ENCODE measurements around the gene ROMO1. TPM values are rescaled to one million over a fixed set of nuclear protein-coding genes. Genes with fewer than 3 reads are reported as not detected.

Gene ROMO1
- total RNA-seq, 1 experiment from 2014 or later, result 207 TPM

DNA sequence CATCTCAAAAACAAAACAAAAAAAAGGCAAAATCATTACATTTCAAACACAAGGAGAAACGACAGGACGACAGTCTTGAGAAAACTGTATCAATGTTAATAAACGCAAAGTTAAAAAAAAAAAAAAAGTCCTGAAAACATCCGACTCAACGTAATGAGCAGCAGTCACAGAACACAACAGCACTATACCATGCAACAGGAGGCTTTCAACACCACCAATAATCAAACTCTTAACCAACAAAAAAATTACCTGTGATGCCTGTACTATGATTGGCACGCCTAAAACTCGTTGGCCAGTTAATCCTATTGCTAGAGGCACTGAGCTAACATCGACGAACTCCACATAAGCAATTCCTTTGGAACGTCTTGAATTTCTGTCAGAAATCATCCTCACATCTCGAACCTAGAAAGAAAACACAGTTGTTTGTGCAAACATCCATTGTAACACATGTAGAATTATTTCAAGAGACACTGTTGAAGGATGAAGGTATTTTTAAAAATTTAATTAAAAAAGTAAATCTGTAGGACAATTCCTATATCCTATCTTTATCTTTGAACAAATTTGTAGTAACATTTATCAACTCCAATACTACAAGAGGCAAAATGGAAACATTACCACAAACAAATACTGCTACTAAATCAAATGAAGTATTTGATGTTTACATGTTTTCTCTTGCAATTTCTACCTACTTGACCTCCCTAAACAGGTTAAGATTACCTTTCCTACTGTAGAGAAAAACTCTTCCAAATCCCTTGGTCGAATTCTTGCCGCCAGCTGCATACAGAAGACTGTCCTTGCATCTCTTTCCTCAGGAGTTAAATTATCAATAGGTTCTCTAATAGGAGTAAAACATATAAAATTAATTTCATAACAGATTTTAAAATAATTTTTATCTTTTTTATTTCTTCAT lies 25.4 kb downstream of the ROMO1 start:
- Histone ChIP-seq H3K4me1 (ENCODE audit: insufficient read depth, low read length) (no peaks in the 10 kb centered on the region), H3K4ac (ENCODE audit: low read depth, low read length) (no peak overlapping the region), H4K20me1 (ENCODE audit: control insufficient read depth, insufficient read depth, insufficient read length) (no peaks in the 10 kb centered on the region), H3K27ac (ENCODE audit: insufficient read length, low read depth, low read length) (no peak overlapping the region), H2AK5ac (ENCODE audit: insufficient read length, low read length) (no peak overlapping the region), H3K56ac (ENCODE audit: insufficient read length, low read depth, low read length) (no peak overlapping the region), H3K18ac (ENCODE audit: insufficient read length, low read depth, low read length) (no peak overlapping the region), H2BK20ac (ENCODE audit: low read depth, low read length, poor library complexity, severe bottlenecking) (no peak overlapping the region), H2BK120ac (ENCODE audit: low read depth, low read length, poor library complexity, severe bottlenecking) (no peak overlapping the region), H2AFZ (ENCODE audit: low read length) (no peak overlapping the region), H3K9me3 (ENCODE audit: control insufficient read depth, low read depth, low read length) (no peaks in the 10 kb centered on the region), H3K23ac (ENCODE audit: insufficient read length, low read depth, low read length) (no peak overlapping the region), H3K4me2 (ENCODE audit: insufficient read depth, insufficient read length, low read length) (no peak overlapping the region), H3K79me1 (ENCODE audit: insufficient read depth, low read depth, low read length, poor library complexity, severe bottlenecking) (peaks cover 4% of the 10 kb centered on the region), H2BK12ac (ENCODE audit: insufficient read length, low read depth, low read length) (no peak overlapping the region), H3K27me3 (ENCODE audit: insufficient read depth, low read length) (no peaks in the 10 kb centered on the region), H3K14ac (ENCODE audit: insufficient read depth, low read length) (no peak overlapping the region), H3T11ph (ENCODE audit: low read length) (no peak overlapping the region), H3K23me2 (ENCODE audit: insufficient read length, low read depth, low read length, poor library complexity, severe bottlenecking) (no peaks in the 10 kb centered on the region), H4K5ac (ENCODE audit: insufficient read length, low read depth, low read length) (no peak overlapping the region), H4K8ac (replicated peaks; ENCODE audit: insufficient read length, low read depth, low read length) (no peak overlapping the region), H4K91ac (ENCODE audit: insufficient read length, low read depth, low read length) (no peak overlapping the region), H3K79me2 (ENCODE audit: insufficient read depth, low read length) (peaks cover 2% of the 10 kb centered on the region; the same call in 1 of the 2 replicates), H3K9ac (ENCODE audit: extremely low read depth, insufficient read length, low read length) (no peak overlapping the region), H2BK15ac (ENCODE audit: low read depth, low read length) (no peak overlapping the region), H2BK5ac (ENCODE audit: insufficient read length, low read length) (no peak overlapping the region)
- Mint-ChIP-seq H3K27ac (peak overlapping the region in 1 of 3 experiments; percentile 44; a peak in 1 of 7 replicates), H3K4me1 (no peaks in the 10 kb centered on the region), H3K27me3 (ENCODE audit: low read depth) (no peaks in the 10 kb centered on the region; the same call in 1 of the 2 replicates), H3K36me3 (ENCODE audit: insufficient read depth in 1 of 3, low read depth in 3 of 3) (peaks cover 53 to 95% (median 95%) of the 10 kb centered on the region in 3 experiments), H3K4me3 (no peak overlapping the region), H3K9me3 (no peaks in the 10 kb centered on the region)
- WGBS (ENCODE audit: extremely low coverage, insufficient read length, low lambda C conversion rate), result no CpG with 5 or more reads among the region's 13 CpGs
- TF ChIP-seq, protein P1, sequence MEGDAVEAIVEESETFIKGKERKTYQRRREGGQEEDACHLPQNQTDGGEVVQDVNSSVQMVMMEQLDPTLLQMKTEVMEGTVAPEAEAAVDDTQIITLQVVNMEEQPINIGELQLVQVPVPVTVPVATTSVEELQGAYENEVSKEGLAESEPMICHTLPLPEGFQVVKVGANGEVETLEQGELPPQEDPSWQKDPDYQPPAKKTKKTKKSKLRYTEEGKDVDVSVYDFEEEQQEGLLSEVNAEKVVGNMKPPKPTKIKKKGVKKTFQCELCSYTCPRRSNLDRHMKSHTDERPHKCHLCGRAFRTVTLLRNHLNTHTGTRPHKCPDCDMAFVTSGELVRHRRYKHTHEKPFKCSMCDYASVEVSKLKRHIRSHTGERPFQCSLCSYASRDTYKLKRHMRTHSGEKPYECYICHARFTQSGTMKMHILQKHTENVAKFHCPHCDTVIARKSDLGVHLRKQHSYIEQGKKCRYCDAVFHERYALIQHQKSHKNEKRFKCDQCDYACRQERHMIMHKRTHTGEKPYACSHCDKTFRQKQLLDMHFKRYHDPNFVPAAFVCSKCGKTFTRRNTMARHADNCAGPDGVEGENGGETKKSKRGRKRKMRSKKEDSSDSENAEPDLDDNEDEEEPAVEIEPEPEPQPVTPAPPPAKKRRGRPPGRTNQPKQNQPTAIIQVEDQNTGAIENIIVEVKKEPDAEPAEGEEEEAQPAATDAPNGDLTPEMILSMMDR (conservative IDR thresholded peaks at IDR 0.05), result no peak
- DNase-seq, result no peak

Data from H9 (cell line).